HFF-Myc (cell line): ENCODE results near the gene SIGLEC1.

Experiments
- DNase-seq: peaks from one replicate; pipeline ENCODE4 v3.0.0-alpha.2; 2011; ENCODE audit warnings: low read depth; ENCODE audit errors: extremely low read depth
- H3K4me3 ChIP-seq: replicated peaks from 2 replicates; pipeline ENCODE4 v1.5.1; 2011; ENCODE audit warnings: low read depth, mild to moderate bottlenecking, control low read depth, low read length
- CTCF ChIP-seq: IDR thresholded peaks from 2 replicates; pipeline ENCODE4 v1.5.1; 2012; ENCODE audit warnings: mild to moderate bottlenecking, low read depth, low read length, control low read depth; ENCODE audit errors: missing control alignments

Gene SIGLEC1

GRCh38 chr20:3745686-3746173, 33.3 kb upstream of the SIGLEC1 start:
- H3K4me3 ChIP-seq, result no peak overlapping the region
- DNase-seq, result no peak
- no peak for TF ChIP-seq CTCF

GRCh38 chr20:3744806-3745685, 32.6 kb upstream of the SIGLEC1 start:
- TF ChIP-seq CTCF, result no peak
- DNase-seq, result no peak
- no peak overlapping the region for H3K4me3 ChIP-seq

- TF ChIP-seq CTCF, result no peak
Observed at GRCh38 chr20:3744037-3744436, 31.6 kb upstream of the SIGLEC1 start.

GRCh38 chr20:3743251-3743650, 30.9 kb upstream of the SIGLEC1 start:
- TF ChIP-seq CTCF, result no peak
- no peak for DNase-seq
- no peak overlapping the region for H3K4me3 ChIP-seq

More at GRCh38 chr20:3744037-3744436, 31.6 kb upstream of the SIGLEC1 start:
- no peak for DNase-seq
- H3K4me3 ChIP-seq, result no peak overlapping the region

GRCh38 chr20:3741836-3742458, 29.5 kb upstream of the SIGLEC1 start:
- H3K4me3 ChIP-seq, result no peak overlapping the region
- TF ChIP-seq CTCF, result no peak
- DNase-seq, result no peak

GRCh38 chr20:3740615-3741301, 28.4 kb upstream of the SIGLEC1 start:
- no peak for TF ChIP-seq CTCF
- no peak for DNase-seq
- no peak overlapping the region for H3K4me3 ChIP-seq
